Hematopoietic multipotent progenitor cell treated with erythropoietin and hydrocortisone succinate and interleukin-3 and kit ligand, for 6 days (in vitro differentiated cells): ENCODE results near the gene RAD9A.
"Not testable (repeated sequence)": the region's sequence is repeated elsewhere in the genome, so short reads cannot be mapped to it uniquely, and the experiment has no call there.

Source experiments
- DNase-seq: peaks from one replicate; pipeline ENCODE4 v3.0.0-alpha.2; 2015

RAD9A gene

DNA sequence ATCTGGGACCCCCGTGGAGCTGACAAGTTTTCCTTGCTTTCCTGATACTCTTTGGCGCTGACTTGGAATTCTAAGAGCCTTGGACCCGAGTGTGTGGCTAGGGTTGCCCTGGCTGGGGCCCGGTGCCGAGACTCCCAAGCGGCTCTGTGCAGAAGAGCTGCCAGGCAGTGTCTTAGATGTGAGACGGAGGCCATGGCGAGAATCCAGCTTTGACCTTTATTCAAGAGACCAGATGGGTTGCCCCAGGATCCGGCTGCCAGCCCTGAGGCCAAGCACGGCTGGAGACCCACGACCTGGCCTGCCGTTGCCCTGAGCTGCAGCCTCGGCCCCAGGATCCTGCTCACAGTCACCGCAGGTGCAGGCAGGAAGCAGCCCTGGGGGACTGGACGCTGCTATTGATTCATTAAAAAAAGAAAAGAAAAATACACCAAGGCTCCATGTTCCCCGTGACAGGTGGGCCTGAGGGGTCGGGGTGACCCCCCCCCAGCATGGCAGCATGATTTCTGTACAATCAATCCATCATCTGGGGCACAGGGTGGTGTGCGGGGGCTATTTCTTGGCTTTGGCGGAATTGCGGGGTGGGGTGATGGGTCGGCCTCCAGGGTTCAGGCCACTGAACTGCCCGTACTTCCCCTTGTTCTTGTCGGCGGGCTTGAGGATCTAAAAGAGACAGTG lies 6.3 kb downstream of the RAD9A start:
- DNase-seq: no peak

DNA sequence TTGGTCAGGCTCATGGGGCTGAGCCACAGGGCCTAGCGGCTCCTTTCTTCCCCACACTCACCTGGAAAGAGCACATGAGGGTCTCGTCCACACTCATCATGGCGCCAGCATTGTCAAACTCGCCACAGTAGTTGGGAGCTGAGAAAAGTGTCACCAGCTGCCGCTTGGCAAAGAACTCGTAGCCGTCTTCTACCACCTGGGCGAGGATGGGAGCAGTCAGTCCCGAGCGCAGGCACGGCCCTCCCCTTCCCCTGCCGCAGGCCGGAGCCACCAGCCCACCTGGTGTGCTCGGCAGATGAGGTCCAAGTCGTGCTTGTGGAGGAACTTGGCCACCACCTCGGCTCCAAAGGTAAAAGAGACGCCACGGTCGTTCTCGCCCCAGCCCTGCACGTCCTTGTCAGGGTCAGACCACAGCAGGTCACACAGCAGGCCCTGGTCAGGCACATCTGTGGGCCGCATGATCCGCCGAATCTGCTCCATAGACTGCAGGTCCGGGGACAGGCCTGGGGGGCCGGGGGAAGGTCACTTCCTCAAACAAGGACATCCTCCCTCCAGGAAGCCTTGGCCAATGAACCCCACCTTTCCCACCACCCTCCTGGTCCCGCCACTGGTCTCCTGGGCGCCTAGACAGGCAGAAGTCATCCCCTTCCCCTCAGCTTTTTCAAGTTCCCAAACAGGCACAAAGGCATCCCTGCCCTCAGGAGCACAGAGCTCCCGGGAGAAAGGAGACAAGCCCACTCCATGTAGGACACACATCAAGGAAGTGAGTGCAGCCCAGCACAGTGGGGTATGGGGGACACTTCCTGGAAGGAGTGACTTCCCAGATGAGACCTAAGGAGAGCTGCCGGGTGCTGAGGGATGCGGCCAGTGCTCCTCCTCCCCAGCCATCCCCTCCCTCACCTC lies 7.1 kb downstream of the RAD9A start:
- DNase-seq: no peak

GRCh38 chr11:67400251-67400941 lies 8.6 kb downstream of the RAD9A start:
- DNase-seq: peak; percentile 50

- DNase-seq: no peak
Measured at GRCh38 chr11:67400942-67401494, 9.2 kb downstream of the RAD9A start.

- DNase-seq: peak; percentile 95
Measured at GRCh38 chr11:67401495-67402191, 9.9 kb downstream of the RAD9A start, which contains the start of gene PPP1CA. TSS of gene PPP1CA (minus strand) at chr11:67401858. CDS start at chr11:67401782, 76 bp downstream.

DNA sequence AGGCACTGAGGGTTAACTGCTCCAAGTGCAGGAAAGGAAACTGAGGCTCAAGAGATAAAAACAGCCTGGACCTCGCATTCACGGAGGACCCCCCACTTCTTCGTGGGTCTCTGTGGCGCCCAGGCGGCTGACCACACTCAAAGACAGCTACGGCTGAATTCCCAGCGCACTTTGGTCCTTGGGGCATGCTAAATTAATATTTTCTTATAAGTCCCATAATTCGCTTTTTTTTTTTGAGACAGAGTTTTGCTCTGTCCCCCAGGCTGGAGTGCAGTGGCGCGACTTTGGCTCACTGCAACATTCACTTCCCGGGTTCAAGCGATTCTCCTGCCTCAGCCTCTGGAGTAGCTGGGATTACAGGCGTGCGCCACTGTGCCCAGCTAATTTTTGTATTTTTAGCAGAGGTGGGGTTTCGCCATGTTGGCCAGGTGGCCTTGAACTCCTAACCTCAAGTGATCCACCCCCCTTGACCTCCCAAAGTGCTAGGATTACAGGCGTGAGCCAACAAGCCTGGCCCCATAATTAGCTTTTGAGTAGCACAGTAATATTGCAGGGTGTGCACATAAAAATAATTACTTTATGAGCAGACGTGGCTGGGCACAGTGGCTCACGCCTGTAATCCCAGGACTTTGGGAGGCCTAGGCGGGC lies 10.5 kb downstream of the RAD9A start:
- DNase-seq: not testable (repeated sequence)

GRCh38 chr11:67403085-67403484 lies 11.3 kb downstream of the RAD9A start:
- not testable (repeated sequence) for DNase-seq

- DNase-seq: peak; percentile 33
Measured at GRCh38 chr11:67404515-67405195, 12.9 kb downstream of the RAD9A start.

- DNase-seq: no peak
Measured at GRCh38 chr11:67405196-67405567, 13.4 kb downstream of the RAD9A start.

DNA sequence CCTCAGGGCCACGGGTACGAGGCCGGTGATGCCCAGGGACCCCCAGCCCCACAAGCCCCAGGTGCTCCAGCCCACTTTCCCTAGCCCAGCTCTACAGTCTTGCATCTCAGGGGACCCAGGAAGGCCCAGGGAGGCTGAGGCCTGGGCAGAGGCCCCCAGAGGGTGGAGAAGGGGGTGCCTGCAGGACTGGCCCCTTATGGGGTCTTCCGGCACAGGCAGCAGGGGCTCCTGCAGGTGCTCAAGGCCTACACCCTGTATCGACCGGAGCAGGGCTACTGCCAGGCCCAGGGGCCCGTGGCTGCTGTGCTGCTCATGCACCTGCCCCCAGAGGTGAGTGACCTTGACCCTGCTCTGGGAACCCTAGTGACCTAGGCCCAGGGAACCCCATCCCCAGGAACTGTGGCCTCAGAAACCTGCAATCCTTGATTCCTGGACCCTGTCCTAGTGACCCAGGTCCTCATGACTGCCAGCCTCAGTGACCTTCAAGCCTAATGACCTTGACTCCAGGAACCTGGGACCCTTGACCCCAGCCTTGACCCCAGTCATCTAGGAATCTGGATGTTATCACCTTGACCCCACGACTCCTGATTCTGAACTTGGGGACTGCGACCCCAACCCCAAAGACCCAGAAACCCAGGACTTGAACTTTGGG lies 14.0 kb downstream of the RAD9A start:
- DNase-seq: no peak

GRCh38 chr11:67406420-67406968 lies 14.7 kb downstream of the RAD9A start:
- DNase-seq: no peak

DNA sequence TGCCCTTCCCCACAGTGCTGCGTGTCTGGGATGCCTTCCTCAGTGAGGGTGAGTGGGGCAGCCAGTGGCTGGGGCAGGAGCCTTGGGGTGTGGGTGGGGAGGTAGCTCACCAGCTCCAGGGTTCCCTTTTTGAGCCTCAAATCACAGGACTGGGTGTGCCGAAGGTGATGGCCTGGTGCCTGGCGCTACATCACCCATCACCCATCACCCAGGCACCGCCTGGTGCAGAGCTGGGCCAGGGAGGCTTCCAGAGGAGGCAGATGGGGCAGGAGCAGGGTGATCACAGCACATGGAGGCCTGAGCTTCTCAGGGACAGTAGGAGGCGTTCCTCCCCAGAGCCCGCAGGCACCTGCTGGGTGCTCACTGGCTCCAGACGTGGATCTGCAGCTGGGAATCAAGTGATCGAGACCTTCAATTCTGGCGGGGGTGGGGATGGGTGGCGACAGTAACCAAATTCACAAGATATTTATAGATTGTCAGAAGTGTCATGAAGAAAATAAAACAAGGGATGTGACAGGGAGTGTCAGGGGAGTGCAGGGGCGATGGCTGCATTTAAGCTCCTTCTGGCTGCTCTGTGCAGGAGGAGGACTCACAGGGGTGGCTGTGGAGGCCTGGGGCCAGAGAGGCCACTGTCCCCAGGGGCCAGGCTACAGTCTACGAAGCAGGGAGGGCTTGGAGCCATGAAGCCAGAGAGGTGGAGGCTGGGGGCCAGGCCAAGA lies 15.3 kb downstream of the RAD9A start:
- DNase-seq: no peak

GRCh38 chr11:67407688-67408163 lies 15.9 kb downstream of the RAD9A start:
- no peak for DNase-seq

GRCh38 chr11:67408437-67409200 lies 16.8 kb downstream of the RAD9A start:
- peak; percentile 73 for DNase-seq

DNA sequence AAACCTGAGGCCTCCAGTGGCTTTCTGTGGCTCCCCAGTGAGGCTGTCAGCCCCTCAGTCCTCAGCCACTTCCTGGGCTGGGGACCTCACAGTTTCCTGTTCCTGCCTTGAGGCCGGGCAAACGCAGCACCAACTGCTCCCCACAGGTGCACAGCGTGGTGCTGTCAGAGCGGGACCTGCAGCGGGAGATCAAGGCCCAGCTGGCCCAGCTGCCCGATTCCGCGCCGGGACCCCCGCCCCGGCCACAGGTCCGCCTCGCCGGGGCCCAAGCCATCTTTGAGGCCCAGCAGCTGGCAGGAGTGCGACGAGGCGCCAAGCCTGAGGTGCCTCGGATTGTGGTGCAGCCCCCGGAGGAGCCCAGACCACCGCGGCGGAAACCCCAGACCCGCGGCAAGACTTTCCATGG lies 17.5 kb downstream of the RAD9A start:
- peak; percentile 67 for DNase-seq

DNA sequence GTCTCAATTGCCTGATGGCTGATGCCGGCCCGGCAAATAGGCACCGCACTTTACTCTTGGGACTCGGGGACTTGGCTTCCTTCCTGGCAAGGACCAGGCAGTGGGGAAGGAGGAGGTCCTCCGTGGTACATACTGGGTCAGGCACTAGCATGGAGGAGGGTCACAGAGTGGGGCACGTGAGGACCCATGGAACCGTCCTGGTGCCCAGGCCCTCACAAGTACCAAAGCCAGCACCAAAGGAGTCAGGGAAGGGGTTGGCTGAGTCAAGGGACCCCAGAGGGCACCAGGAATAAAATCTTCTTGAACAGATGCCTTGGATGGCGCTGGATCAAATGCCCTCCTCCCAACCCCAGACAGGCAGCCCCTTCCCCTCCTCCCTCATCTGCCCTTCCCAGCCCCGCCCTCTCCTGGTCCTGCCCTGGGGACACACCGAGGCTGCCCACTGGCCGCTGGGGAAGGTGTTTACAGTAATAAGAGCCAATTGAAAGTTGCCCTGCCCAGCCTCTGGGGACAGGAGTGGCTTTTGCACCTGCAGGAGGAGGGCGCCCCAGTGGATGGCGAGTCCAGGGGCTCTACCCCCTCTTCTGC lies 18.1 kb downstream of the RAD9A start:
- no peak for DNase-seq

DNA sequence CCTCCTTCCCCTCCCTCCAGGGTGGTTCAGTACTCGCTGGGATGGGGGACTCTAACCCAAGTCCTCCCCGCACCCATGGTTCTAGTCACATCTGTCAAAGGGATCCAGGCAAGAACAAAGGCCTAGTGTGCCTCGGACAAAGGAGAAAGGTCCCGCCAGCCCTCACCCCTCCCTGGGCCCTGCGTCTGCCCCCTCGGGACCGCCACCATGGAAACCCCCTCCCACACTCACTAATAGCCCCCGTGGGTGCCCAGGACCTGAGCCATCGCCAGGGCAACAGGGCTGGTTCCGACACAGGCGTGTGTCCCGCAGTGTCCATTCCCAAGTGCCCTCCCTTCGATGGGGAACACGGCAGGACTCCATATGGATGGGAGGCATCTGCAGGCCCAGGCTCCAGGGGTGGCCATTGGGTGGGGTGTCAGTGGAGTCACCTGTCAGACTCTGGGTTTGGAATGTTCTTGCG lies 18.6 kb downstream of the RAD9A start:
- no peak for DNase-seq
